Neural crest cell (in vitro differentiated cells): Measurements from ENCODE around the gene CSNK1G1. TPM values are rescaled to one million over a fixed set of nuclear protein-coding genes. Genes with fewer than 3 reads are reported as not detected.

Source experiments
- DNase-seq: peaks from one replicate; pipeline ENCODE4 v3.0.0; 2021; ENCODE audit warnings: low read depth, mixed read lengths, low spot score
- H3K27ac Mint-ChIP-seq: one replicate; pipeline ENCODE4 v1.8.0; 2021; ENCODE audit warnings: mild to moderate bottlenecking, mixed read lengths; ENCODE audit not compliant: unreplicated experiment
- H3K27me3 Mint-ChIP-seq: 2 replicates; pipeline ENCODE4 v1.8.0; 2021; ENCODE audit warnings: low read depth, mild to moderate bottlenecking, mixed read lengths
- H3K36me3 Mint-ChIP-seq: 2 replicates; pipeline ENCODE4 v1.8.0; 2021; ENCODE audit warnings: low read depth, mild to moderate bottlenecking, mixed read lengths
- H3K4me1 Mint-ChIP-seq: 2 replicates; pipeline ENCODE4 v1.8.0; 2021; ENCODE audit warnings: mixed read lengths
- H3K4me3 Mint-ChIP-seq: one replicate; pipeline ENCODE4 v1.8.0; 2021; ENCODE audit warnings: mild to moderate bottlenecking, mixed read lengths
- H3K9me3 Mint-ChIP-seq: 2 replicates; pipeline ENCODE4 v1.8.0; 2021; ENCODE audit warnings: mixed read lengths
- CTCF ChIP-seq: fragments of 200-600 bp; sonication (generic); conservative IDR thresholded peaks from 2 replicates; pipeline ENCODE4 v1.5.0; 2021; ENCODE audit warnings: antibody characterized with exemption, mild to moderate bottlenecking
- total RNA-seq: library from RNA; stranded (reverse); gene quantifications from 2 replicates; pipeline ENCODE4 v1.2.1, GENCODE V29; 2021

CSNK1G1 gene
- total RNA-seq, 1 donor from 2014 or later: 15.5 TPM

GRCh38 chr15:64315216-64315615, 40.8 kb downstream of the CSNK1G1 start:
- H3K27me3 Mint-ChIP-seq: peaks cover 3% of the 10 kb centered on the region
- H3K4me1 Mint-ChIP-seq: peaks cover 21% of the 10 kb centered on the region
- no peak for DNase-seq
- H3K9me3 Mint-ChIP-seq: peaks cover 4% of the 10 kb centered on the region
- H3K4me3 Mint-ChIP-seq: no peak overlapping the region
- no peaks in the 10 kb centered on the region for H3K36me3 Mint-ChIP-seq
- TF ChIP-seq CTCF: no peak
- H3K27ac Mint-ChIP-seq: no peak overlapping the region

- no peak for TF ChIP-seq CTCF
- H3K27me3 Mint-ChIP-seq: peaks cover 3% of the 10 kb centered on the region
- H3K27ac Mint-ChIP-seq: no peak overlapping the region
- H3K4me1 Mint-ChIP-seq: peaks cover 21% of the 10 kb centered on the region
- no peak for DNase-seq
- H3K36me3 Mint-ChIP-seq: no peaks in the 10 kb centered on the region
- H3K9me3 Mint-ChIP-seq: peaks cover 4% of the 10 kb centered on the region
- no peak overlapping the region for H3K4me3 Mint-ChIP-seq
Measured at GRCh38 chr15:64314456-64314855, 41.5 kb downstream of the CSNK1G1 start.

GRCh38 chr15:64311566-64311965, 44.4 kb downstream of the CSNK1G1 start:
- no peaks in the 10 kb centered on the region for H3K27me3 Mint-ChIP-seq
- peaks cover 7% of the 10 kb centered on the region for H3K9me3 Mint-ChIP-seq
- no peak for TF ChIP-seq CTCF
- H3K27ac Mint-ChIP-seq: no peak overlapping the region
- peaks cover 17% of the 10 kb centered on the region for H3K4me1 Mint-ChIP-seq
- H3K4me3 Mint-ChIP-seq: no peak overlapping the region
- peaks cover 6% of the 10 kb centered on the region for H3K36me3 Mint-ChIP-seq
- DNase-seq: no peak

- Mint-ChIP-seq H3K4me3 (no peak overlapping the region), H3K36me3 (peaks cover 17% of the 10 kb centered on the region), H3K4me1 (peaks cover 7% of the 10 kb centered on the region), H3K27me3 (no peaks in the 10 kb centered on the region), H3K9me3 (peaks cover 13% of the 10 kb centered on the region), H3K27ac (peak overlapping the region; percentile 50)
- no peak for DNase-seq
- TF ChIP-seq CTCF: no peak
Measured at GRCh38 chr15:64310036-64310435, 45.9 kb downstream of the CSNK1G1 start.

- peaks cover 18% of the 10 kb centered on the region for H3K36me3 Mint-ChIP-seq
- H3K4me3 Mint-ChIP-seq: no peak overlapping the region
- TF ChIP-seq CTCF: no peak
- H3K9me3 Mint-ChIP-seq: peaks cover 10% of the 10 kb centered on the region
- no peak for DNase-seq
- no peaks in the 10 kb centered on the region for H3K27me3 Mint-ChIP-seq
- no peak overlapping the region for H3K27ac Mint-ChIP-seq
- no peaks in the 10 kb centered on the region for H3K4me1 Mint-ChIP-seq
Measured at GRCh38 chr15:64305261-64305660, 50.7 kb downstream of the CSNK1G1 start.

- TF ChIP-seq CTCF: no peak
- H3K4me3 Mint-ChIP-seq: no peak overlapping the region
- H3K27ac Mint-ChIP-seq: no peak overlapping the region
- no peaks in the 10 kb centered on the region for H3K36me3 Mint-ChIP-seq
- DNase-seq: no peak
- H3K27me3 Mint-ChIP-seq: no peaks in the 10 kb centered on the region
- H3K4me1 Mint-ChIP-seq: peaks cover 11% of the 10 kb centered on the region
- no peaks in the 10 kb centered on the region for H3K9me3 Mint-ChIP-seq
Measured at GRCh38 chr15:64289550-64289949, 66.4 kb downstream of the CSNK1G1 start.
